GM21381 (cell line): ENCODE data around the gene WNK1.
"Not testable (repeated sequence)": the region's sequence is repeated elsewhere in the genome, so short reads cannot be mapped to it uniquely, and the experiment has no call there.

Experiments
- ATAC-seq: cut with Tn5 transposase; IDR thresholded peaks from one replicate; pipeline ENCODE4 v1.9.1; 2021; ENCODE audit warnings: mild to moderate bottlenecking, moderate library complexity; ENCODE audit not compliant: unreplicated experiment

Gene WNK1

GRCh38 chr12:905261-906031 lies 153.1 kb downstream of the WNK1 start:
- no peak for ATAC-seq

- ATAC-seq: no peak
Observed at GRCh38 chr12:906062-906585, 153.7 kb downstream of the WNK1 start.

- ATAC-seq: no peak
Observed at GRCh38 chr12:907413-908185, 155.2 kb downstream of the WNK1 start.

GRCh38 chr12:909861-910260 lies 157.5 kb downstream of the WNK1 start:
- no peak for ATAC-seq

GRCh38 chr12:910416-910815 lies 158.0 kb downstream of the WNK1 start:
- ATAC-seq: no peak

- no peak for ATAC-seq
Observed at GRCh38 chr12:911191-911826, 158.9 kb downstream of the WNK1 start.

- no peak for ATAC-seq
Observed at GRCh38 chr12:912466-913235, 160.3 kb downstream of the WNK1 start.

GRCh38 chr12:913919-914698 lies 161.7 kb downstream of the WNK1 start:
- no peak for ATAC-seq

GRCh38 chr12:915090-915489 lies 162.7 kb downstream of the WNK1 start:
- ATAC-seq: no peak

GRCh38 chr12:916240-916639 lies 163.9 kb downstream of the WNK1 start:
- no peak for ATAC-seq

- no peak for ATAC-seq
Observed at GRCh38 chr12:916712-917445, 164.5 kb downstream of the WNK1 start.

GRCh38 chr12:920676-921075 lies 168.3 kb downstream of the WNK1 start:
- no peak for ATAC-seq

- ATAC-seq: no peak
Observed at GRCh38 chr12:922285-922684, 169.9 kb downstream of the WNK1 start.

- no peak for ATAC-seq
Observed at GRCh38 chr12:926641-927040, 174.3 kb downstream of the WNK1 start.

GRCh38 chr12:931060-931459 lies 178.7 kb downstream of the WNK1 start:
- no peak for ATAC-seq

- ATAC-seq: no peak
Observed at GRCh38 chr12:931591-931990, 179.2 kb downstream of the WNK1 start.

- not testable (repeated sequence) for ATAC-seq
Observed at GRCh38 chr12:935891-936290, 183.5 kb downstream of the WNK1 start.

- no peak for ATAC-seq
Observed at GRCh38 chr12:936377-937345, 184.3 kb downstream of the WNK1 start.
